Esophagus muscularis mucosa (tissue), 3 donors: ENCODE measurements around the gene GOLGA3.
A peak's percentile ranks its signal among the peaks of the same experiment; 100 is the strongest.

Source experiments
- CTCF ChIP-seq, 3 experiments: fragments of 200-600 bp in 2 of 3; fragments of 450-650 bp in 1 of 3; sonication (generic) in 2 of 3; IDR thresholded peaks; one replicate each; pipeline ENCODE4 v1.5.1; 2017 to 2019; ENCODE audit warnings: antibody characterized with exemption in 3 of 3, mild to moderate bottlenecking in 2 of 3, moderate library complexity in 1 of 3
- POLR2A ChIP-seq: fragments of 450-650 bp; IDR thresholded peaks from one replicate; pipeline ENCODE4 v1.6.1; 2017; ENCODE audit warnings: antibody characterized with exemption, moderate library complexity, mild to moderate bottlenecking, low read depth
- POLR2AphosphoS5 ChIP-seq, 2 donors: sonication (generic); formaldehyde crosslinking; IDR thresholded peaks; one replicate each; pipeline ENCODE4 v1.6.1; 2017; ENCODE audit warnings: antibody characterized with exemption in 2 of 2

- peak in 1 of 3 experiments; percentile 22 for TF ChIP-seq CTCF (IDR thresholded peaks at IDR 0.05)
- peak; percentile 81 for TF ChIP-seq POLR2AphosphoS5 (IDR thresholded peaks at IDR 0.05)
- TF ChIP-seq POLR2A = peak; percentile 16
Observed at GRCh38 chr12:132828706-132829534, at the start of gene GOLGA3.
